Neuronal stem cell (in vitro differentiated cells): ENCODE results near the gene HAX1.
"Not testable (repeated sequence)": the region's sequence is repeated elsewhere in the genome, so short reads cannot be mapped to it uniquely, and the experiment has no call there.

Experiments
- DNase-seq: peaks from one replicate; pipeline ENCODE4 v3.0.0-alpha.2; 2013; ENCODE audit warnings: low spot score
- H2AFZ ChIP-seq: one replicate; pipeline ENCODE4 v1.6.1; 2013; ENCODE audit warnings: mild to moderate bottlenecking, low read length, inconsistent platforms
- H2AK5ac ChIP-seq: 2 replicates; pipeline ENCODE4 v1.6.1; 2013; ENCODE audit warnings: low read depth, mild to moderate bottlenecking, inconsistent platforms, low read length, moderate library complexity, mixed read lengths
- H2BK120ac ChIP-seq: 2 replicates; pipeline ENCODE4 v1.6.1; 2013; ENCODE audit warnings: low read depth, mild to moderate bottlenecking, inconsistent platforms, low read length, moderate library complexity, mixed read lengths
- H2BK12ac ChIP-seq: one replicate; pipeline ENCODE4 v1.6.1; 2013; ENCODE audit warnings: low read length, inconsistent platforms
- H2BK15ac ChIP-seq: 2 replicates; pipeline ENCODE4 v1.6.1; 2013; ENCODE audit warnings: mild to moderate bottlenecking, low read length, inconsistent platforms, mixed read lengths
- H2BK5ac ChIP-seq: one replicate; pipeline ENCODE4 v1.6.1; 2013; ENCODE audit warnings: inconsistent platforms, mild to moderate bottlenecking, low read length, moderate library complexity
- H3K14ac ChIP-seq: one replicate; pipeline ENCODE4 v1.6.1; 2013; ENCODE audit warnings: low read length, inconsistent platforms
- H3K18ac ChIP-seq: 2 replicates; pipeline ENCODE4 v1.6.1; 2013; ENCODE audit warnings: low read length, inconsistent platforms
- H3K23ac ChIP-seq: 2 replicates; pipeline ENCODE4 v1.6.1; 2013; ENCODE audit warnings: low read depth, mild to moderate bottlenecking, mixed read lengths, low read length, inconsistent platforms; ENCODE audit not compliant: poor library complexity
- H3K27ac ChIP-seq: replicated peaks from 3 replicates; pipeline ENCODE4 v1.5.1; 2013; ENCODE audit warnings: low read length, inconsistent platforms
- H3K27me3 ChIP-seq, 3 experiments: 2 replicates each; pipeline ENCODE4 v1.6.1; 2013; ENCODE audit warnings: low read length in 3 of 3, mild to moderate bottlenecking in 2 of 3, inconsistent platforms in 1 of 3, low read depth in 1 of 3, mixed read lengths in 1 of 3, moderate library complexity in 1 of 3; ENCODE audit not compliant: control insufficient read depth in 3 of 3, insufficient read depth in 3 of 3
- H3K36me3 ChIP-seq, 2 donors: replicated peaks in 1 of 2; 2 replicates each; pipeline ENCODE4 v1.6.1; 2013; ENCODE audit warnings: low read length in 2 of 2; ENCODE audit not compliant: control insufficient read depth in 2 of 2, insufficient read depth in 2 of 2
- H3K4ac ChIP-seq: 2 replicates; pipeline ENCODE4 v1.6.1; 2013; ENCODE audit warnings: inconsistent platforms, mild to moderate bottlenecking, low read length, moderate library complexity
- H3K4me1 ChIP-seq, 2 donors: 1 replicate in 1 of 2; 2 replicates in 1 of 2; pipeline ENCODE4 v1.6.1; 2013; ENCODE audit warnings: low read length in 2 of 2, low read depth in 1 of 2; ENCODE audit not compliant: control insufficient read depth in 2 of 2, insufficient read depth in 1 of 2
- H3K4me2 ChIP-seq: one replicate; pipeline ENCODE4 v1.6.1; 2013; ENCODE audit warnings: mild to moderate bottlenecking, low read length, inconsistent platforms; ENCODE audit not compliant: insufficient read depth, poor library complexity, severe bottlenecking
- H3K4me3 ChIP-seq, 2 donors: 2 replicates each; pipeline ENCODE4 v1.5.1; 2013; ENCODE audit warnings: low read length in 2 of 2, mild to moderate bottlenecking in 2 of 2, inconsistent platforms in 1 of 2, moderate library complexity in 1 of 2
- H3K79me1 ChIP-seq: one replicate; pipeline ENCODE4 v1.6.1; 2013; ENCODE audit warnings: low read depth, mild to moderate bottlenecking, inconsistent platforms, low read length, moderate library complexity
- H3K9ac ChIP-seq: one replicate; pipeline ENCODE4 v1.6.1; 2013; ENCODE audit warnings: mild to moderate bottlenecking, low read depth, low read length, inconsistent platforms; ENCODE audit not compliant: poor library complexity
- H3K9me3 ChIP-seq, 2 donors: replicated peaks in 1 of 2; 2 replicates each; pipeline versions ENCODE3 to v1.6.1; 2013; ENCODE audit warnings: low read length in 2 of 2, mild to moderate bottlenecking in 2 of 2, inconsistent platforms in 1 of 2, low read depth in 1 of 2, mixed read lengths in 1 of 2, moderate library complexity in 1 of 2; ENCODE audit not compliant: control insufficient read depth in 2 of 2, insufficient read depth in 1 of 2
- H4K8ac ChIP-seq: one replicate; pipeline ENCODE4 v1.6.1; 2013; ENCODE audit warnings: low read depth, mild to moderate bottlenecking, inconsistent platforms, low read length, moderate library complexity
- H4K91ac ChIP-seq: one replicate; pipeline ENCODE4 v1.6.1; 2013; ENCODE audit warnings: low read length, low read depth, mild to moderate bottlenecking, inconsistent platforms; ENCODE audit not compliant: poor library complexity
- WGBS, 2 donors: extraction: QIAGEN DNeasy Blood & Tissue Kit; methylation state at CpG; one replicate each; pipeline ENCODE4 v1.1.7; 2013; ENCODE audit warnings: missing lambda C conversion rate in 2 of 2, mixed read lengths in 1 of 2; ENCODE audit not compliant: insufficient read length in 2 of 2, insufficient replicate concordance in 1 of 2; ENCODE audit errors: extremely low coverage in 2 of 2; 5-methylcytosine and 5-hydroxymethylcytosine counted together

Gene HAX1

DNA sequence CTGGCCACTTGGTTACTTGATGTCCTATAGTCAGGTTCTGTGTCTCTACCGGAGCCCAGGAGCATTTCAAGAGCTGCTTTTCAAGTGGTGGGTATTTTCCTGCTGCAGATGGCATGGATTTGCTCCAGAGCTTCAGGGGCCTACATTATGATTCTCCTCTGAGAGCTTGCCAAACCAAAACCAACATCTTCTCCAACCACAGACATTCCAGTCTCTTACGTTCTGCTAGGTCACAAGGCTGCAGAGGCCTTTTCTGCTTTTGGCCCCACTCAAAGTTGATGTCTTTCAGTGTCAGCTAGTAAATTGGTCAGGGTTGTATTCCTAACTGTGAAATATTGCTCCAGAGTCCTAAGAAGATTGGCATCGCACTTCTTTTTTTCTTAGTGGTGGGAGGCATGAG is 33.7 kb downstream of the HAX1 start:
- Histone ChIP-seq H3K18ac (no peak overlapping the region), H4K8ac (no peak overlapping the region), H3K4me3 (no peak overlapping the region), H3K4ac (no peak overlapping the region), H3K27ac (no peak overlapping the region), H2BK120ac (no peak overlapping the region), H3K14ac (no peak overlapping the region), H4K91ac (no peak overlapping the region), H2AFZ (no peak overlapping the region), H2BK5ac (no peak overlapping the region), H3K4me2 (no peak overlapping the region), H3K36me3 (no peaks in the 10 kb centered on the region), H3K9ac (no peak overlapping the region), H3K79me1 (no peaks in the 10 kb centered on the region), H3K27me3 (peaks cover 0 to 4% (median 0%) of the 10 kb centered on the region in 3 experiments), H2AK5ac (no peak overlapping the region), H3K4me1 (no peaks in the 10 kb centered on the region), H2BK15ac (no peak overlapping the region), H3K9me3 (no peaks in the 10 kb centered on the region), H3K23ac (no peak overlapping the region), H2BK12ac (no peak overlapping the region)
- DNase-seq = no peak
- no CpG with 5 or more reads among the region's 3 CpGs for WGBS, 2 donors

DNA sequence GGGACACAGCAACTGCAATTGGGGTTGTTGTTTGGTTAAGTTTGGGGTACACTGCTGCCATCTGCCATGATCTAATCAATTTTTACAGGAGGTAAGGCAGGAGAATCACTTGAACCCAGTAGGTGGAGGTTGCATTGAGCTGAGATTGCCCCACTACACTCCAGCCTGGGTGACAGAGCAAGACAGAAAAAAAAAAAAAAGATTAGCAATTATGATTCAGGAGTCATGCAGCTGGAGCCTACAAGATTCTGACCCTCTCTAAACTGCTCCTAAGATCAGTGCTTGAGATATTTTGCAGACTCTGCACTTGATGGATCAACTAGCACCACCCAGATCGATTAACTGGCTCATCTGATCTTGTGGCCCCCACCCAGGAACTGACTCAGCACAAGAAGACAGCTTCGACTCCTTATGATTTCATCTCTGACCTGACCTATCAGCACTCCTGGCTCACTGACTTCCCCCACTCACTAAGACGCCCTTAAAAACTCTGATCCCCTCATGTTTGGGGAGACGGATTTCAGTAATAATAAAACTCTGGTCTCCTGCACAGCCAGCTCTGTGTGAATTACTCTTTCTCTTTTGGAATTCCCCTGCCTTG is 35.3 kb downstream of the HAX1 start:
- not testable (repeated sequence) for H2BK120ac ChIP-seq, H3K4ac ChIP-seq, H3K18ac ChIP-seq, H3K27ac ChIP-seq, H3K9me3 ChIP-seq, H2AFZ ChIP-seq, H3K4me2 ChIP-seq, H2AK5ac ChIP-seq, H2BK5ac ChIP-seq, H3K4me3 ChIP-seq, H3K79me1 ChIP-seq, H4K8ac ChIP-seq, H3K23ac ChIP-seq, H3K36me3 ChIP-seq, DNase-seq, H2BK15ac ChIP-seq, H3K9ac ChIP-seq, H2BK12ac ChIP-seq, H4K91ac ChIP-seq, H3K14ac ChIP-seq, H3K27me3 ChIP-seq, H3K4me1 ChIP-seq
- no CpG with 5 or more reads among the region's 4 CpGs for WGBS, 2 donors

DNA sequence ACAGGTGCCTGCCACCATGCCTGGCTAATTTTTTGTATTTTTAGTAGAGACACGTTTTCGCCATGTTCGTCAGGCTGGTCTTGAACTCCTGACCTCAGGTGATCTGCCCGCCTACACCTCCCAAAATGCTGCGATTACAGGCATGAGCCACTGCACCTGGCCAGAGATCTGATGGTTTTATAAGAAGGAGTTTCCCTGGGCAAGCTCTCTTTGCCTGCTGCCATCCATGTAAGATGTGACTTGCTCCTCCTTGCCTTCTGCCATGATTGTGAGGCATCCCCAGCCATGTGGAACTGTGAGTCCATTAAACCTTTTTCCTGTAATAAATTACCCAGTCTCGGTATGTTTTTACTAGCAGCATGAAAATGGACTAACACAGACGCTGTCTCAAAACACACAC is 36.7 kb downstream of the HAX1 start:
- not testable (repeated sequence) for DNase-seq, H3K18ac ChIP-seq, H2BK12ac ChIP-seq, H3K27me3 ChIP-seq, H2BK5ac ChIP-seq, H3K79me1 ChIP-seq, H3K4ac ChIP-seq, H4K8ac ChIP-seq, H3K36me3 ChIP-seq, H3K9ac ChIP-seq, H3K4me2 ChIP-seq, H4K91ac ChIP-seq, H3K4me1 ChIP-seq, H2BK15ac ChIP-seq, H3K4me3 ChIP-seq, H2AK5ac ChIP-seq, H3K9me3 ChIP-seq, H3K27ac ChIP-seq, H3K23ac ChIP-seq, H2AFZ ChIP-seq, H2BK120ac ChIP-seq, H3K14ac ChIP-seq
- WGBS, 2 donors = no CpG with 5 or more reads among the region's 7 CpGs

DNA sequence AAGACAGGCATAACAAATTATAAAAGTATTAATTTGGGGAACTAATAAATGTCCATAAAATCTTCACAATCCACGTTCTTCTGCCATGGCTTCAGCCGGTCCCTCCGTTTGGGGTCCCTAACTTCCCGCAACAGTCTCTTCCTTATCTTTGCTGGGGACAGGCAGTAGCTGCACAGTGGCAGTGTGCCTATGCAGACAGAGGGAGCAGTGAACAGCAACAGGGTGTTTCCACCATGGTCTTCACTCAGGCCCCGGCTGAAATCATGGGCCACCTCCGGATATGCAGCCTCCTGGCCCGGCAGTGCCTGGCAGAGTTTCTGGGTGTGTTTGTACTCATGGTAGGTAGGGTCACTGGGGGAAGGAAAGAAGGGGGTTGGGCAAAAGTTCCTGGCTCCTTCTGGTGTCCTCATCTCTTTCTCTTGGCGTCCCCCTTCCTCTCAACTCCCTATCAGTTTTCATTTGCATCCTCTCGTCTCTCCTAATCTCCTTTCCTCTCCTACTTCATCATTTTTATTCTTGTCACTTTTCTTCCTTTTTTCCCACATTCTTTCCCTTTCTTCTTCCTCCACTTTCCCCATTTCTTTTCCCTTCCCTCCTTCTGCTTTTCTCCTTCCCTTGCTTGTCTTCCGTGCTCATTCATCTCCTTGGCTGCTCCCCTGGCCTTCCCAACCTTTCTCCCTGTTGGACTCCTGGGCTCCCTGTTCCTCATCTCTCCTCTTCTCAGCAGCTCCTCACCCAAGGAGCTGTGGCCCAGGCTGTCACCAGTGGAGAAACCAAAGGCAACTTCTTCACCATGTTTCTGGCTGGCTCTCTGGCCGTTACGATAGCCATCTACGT is 40.0 kb downstream of the HAX1 start:
- no CpG with 5 or more reads among the region's 13 CpGs for WGBS, 2 donors

More for the DNA sequence above, 40.0 kb downstream of the HAX1 start:
- not testable (repeated sequence) for H3K4me3 ChIP-seq, H3K79me1 ChIP-seq, H3K27me3 ChIP-seq, DNase-seq, H2BK5ac ChIP-seq, H3K4ac ChIP-seq, H3K4me1 ChIP-seq, H3K27ac ChIP-seq, H2AFZ ChIP-seq, H2BK12ac ChIP-seq, H3K18ac ChIP-seq, H3K23ac ChIP-seq, H3K9ac ChIP-seq, H3K14ac ChIP-seq, H2AK5ac ChIP-seq, H2BK120ac ChIP-seq, H4K91ac ChIP-seq, H4K8ac ChIP-seq, H3K9me3 ChIP-seq, H3K4me2 ChIP-seq, H2BK15ac ChIP-seq, H3K36me3 ChIP-seq
